ENCODE measurements around the gene TOMM7.
"Not testable (repeated sequence)": the region's sequence is repeated elsewhere in the genome, so short reads cannot be mapped to it uniquely, and the experiment has no call there.

TOMM7 gene

GRCh38 chr7:22837308-22837707 is 14.7 kb upstream of the TOMM7 start:
- no peak overlapping the region for H3K4me3 ChIP-seq (ENCODE audit: low read depth, low read length)
- DNase-seq (ENCODE audit: low read depth) = no peak
- no peak for TF ChIP-seq CTCF (IDR thresholded peaks at IDR 0.05; ENCODE audit: control insufficient read depth, extremely low read depth, insufficient read depth)

GRCh38 chr7:22836506-22836905 is 13.9 kb upstream of the TOMM7 start:
- DNase-seq (ENCODE audit: low read depth); H3K4me3 ChIP-seq (ENCODE audit: low read depth, low read length): not testable (repeated sequence)

DNA sequence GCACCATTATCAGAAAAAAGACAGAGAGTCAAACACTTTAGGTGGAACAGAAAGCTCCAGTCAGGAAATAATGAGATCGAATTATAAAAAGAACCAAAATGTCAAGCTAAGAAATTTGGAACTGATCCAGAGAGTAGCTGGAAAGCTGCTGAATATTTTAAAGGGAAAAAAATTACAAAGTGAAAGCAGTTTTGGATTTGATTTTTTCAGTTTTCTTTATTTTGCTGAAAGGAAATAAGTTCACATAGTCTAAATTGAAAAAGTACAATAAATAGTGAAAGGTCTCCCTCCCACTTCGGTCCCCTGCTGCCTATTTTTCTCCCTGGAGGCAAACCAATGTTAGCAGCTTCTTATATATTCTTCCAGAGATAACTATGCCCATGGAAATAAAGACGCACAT is 11.3 kb upstream of the TOMM7 start:
- H3K4me3 ChIP-seq (ENCODE audit: low read depth, low read length) = no peak overlapping the region
- no peak for TF ChIP-seq CTCF (IDR thresholded peaks at IDR 0.05; ENCODE audit: control insufficient read depth, extremely low read depth, insufficient read depth)
- DNase-seq (ENCODE audit: low read depth) = no peak

DNA sequence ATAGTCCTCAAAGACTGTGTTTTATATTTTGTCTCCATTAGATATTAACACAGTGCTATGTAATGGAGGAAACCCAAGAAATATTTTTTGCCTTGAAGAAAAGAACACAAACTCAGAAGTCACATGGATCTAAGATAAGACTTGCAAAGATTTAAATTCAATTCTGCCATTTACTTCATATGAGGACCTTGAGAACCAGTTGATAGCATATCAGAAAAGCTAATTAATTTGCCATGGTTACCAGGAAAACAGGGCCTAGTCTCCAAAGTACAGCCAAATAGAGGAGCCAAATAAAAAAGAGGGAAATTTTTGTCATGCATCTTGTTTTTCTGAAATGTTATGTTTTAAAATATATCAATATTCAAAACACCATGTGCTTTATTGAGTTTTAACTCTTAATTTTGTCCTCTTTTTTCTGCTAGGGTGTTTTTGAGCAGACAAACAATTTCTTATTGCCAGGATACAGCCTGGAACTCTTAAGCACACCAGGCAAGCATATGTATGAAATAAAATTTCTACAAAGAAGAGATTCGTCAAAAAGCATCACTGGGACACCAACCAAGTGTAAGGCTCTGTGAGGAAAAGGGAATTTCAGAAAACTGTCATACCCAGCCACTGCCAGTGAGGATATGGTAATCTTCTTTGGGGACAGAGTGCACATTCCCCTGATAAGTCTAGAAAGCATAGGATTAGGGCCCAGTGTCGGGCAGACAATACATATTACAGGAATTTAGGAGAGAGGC is 10.6 kb upstream of the TOMM7 start:
- H3K4me3 ChIP-seq (ENCODE audit: low read depth, low read length) = no peak overlapping the region
- no peak for DNase-seq (ENCODE audit: low read depth)
- TF ChIP-seq CTCF (IDR thresholded peaks at IDR 0.05; ENCODE audit: control insufficient read depth, extremely low read depth, insufficient read depth) = no peak

- no peak for TF ChIP-seq CTCF (IDR thresholded peaks at IDR 0.05; ENCODE audit: control insufficient read depth, extremely low read depth, insufficient read depth)
- no peak overlapping the region for H3K4me3 ChIP-seq (ENCODE audit: low read depth, low read length)
These were observed 9.8 kb upstream of the TOMM7 start for GRCh38 chr7:22832401-22832800.

DNA sequence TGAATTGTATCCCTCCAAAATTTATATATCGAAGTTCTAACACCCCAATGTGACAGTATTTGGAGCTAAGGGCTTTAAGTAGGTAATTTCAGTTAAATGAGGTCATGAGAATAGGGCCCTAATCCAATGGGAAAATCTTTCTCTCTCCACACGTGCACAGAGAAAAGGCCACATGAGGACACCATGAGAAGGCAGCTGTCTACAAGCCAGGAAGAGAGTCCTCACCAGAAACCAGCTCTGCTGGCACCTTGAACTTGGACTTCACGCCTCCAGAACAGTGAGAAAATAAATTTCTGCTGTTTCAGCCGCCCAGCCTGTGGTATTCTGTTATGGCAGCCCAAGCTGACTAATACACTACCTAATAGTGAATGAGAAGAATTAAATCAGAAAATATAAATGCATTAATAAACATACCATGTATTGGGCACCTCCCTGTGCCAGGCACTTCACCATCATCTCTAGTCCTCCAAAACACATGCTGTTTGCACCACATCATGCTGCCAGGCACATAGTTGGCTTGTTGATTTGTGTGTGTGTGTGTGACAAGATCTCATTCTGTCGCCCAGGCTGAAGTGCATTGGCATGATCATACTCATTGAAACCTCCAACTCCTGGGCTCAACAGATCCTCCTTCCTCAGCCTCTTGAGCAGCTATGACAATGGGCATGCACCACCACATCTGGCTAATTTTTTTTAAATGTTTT is 9.1 kb upstream of the TOMM7 start:
- H3K4me3 ChIP-seq (ENCODE audit: low read depth, low read length) = no peak overlapping the region
- no peak for DNase-seq (ENCODE audit: low read depth)

More at GRCh38 chr7:22832401-22832800, 9.8 kb upstream of the TOMM7 start:
- DNase-seq (ENCODE audit: low read depth) = no peak

More for the DNA sequence above, 9.1 kb upstream of the TOMM7 start:
- TF ChIP-seq CTCF (IDR thresholded peaks at IDR 0.05; ENCODE audit: control insufficient read depth, extremely low read depth, insufficient read depth) = no peak
